H1 (cell line): ENCODE data around the gene ASB14.

ENCODE experiments used
- CHD1 ChIP-seq: IDR thresholded peaks from 2 replicates; pipeline ENCODE4 v1.6.1; 2012; ENCODE audit warnings: low read depth, low read length, improper control_type of control experiment
- EP300 ChIP-seq, 2 experiments: IDR thresholded peaks; 1 replicate in 1 of 2; 2 replicates in 1 of 2; pipeline ENCODE4 v1.6.1; 2011 to 2012; ENCODE audit warnings: low read depth in 2 of 2, low read length in 2 of 2, mild to moderate bottlenecking in 2 of 2, borderline replicate concordance in 1 of 2, inconsistent platforms in 1 of 2, moderate library complexity in 1 of 2
- POLR2A ChIP-seq, 2 experiments: IDR thresholded peaks; 1 replicate in 1 of 2; 2 replicates in 1 of 2; pipeline ENCODE4 v1.6.1; 2011; ENCODE audit warnings: low read depth in 2 of 2, low read length in 2 of 2, mild to moderate bottlenecking in 2 of 2; ENCODE audit errors: control extremely low read depth in 1 of 2
- POLR2AphosphoS5 ChIP-seq: IDR thresholded peaks from 2 replicates; pipeline ENCODE4 v1.6.1; 2011; ENCODE audit warnings: low read depth, low read length
- RFX5 ChIP-seq: IDR thresholded peaks from 2 replicates; pipeline ENCODE4 v1.6.1; 2011; ENCODE audit warnings: low read depth, low read length, improper control_type of control experiment, borderline replicate concordance
- RNF2 ChIP-seq: fragments of 200-900, 300-1000 bp; sonication (generic); IDR thresholded peaks from 2 replicates; pipeline ENCODE4 v1.7.1; 2016; ENCODE audit warnings: borderline replicate concordance, low read depth, mild to moderate bottlenecking, antibody characterized with exemption, low read length; ENCODE audit not compliant: poor library complexity, severe bottlenecking; ENCODE audit errors: missing control alignments
- TAF1 ChIP-seq: IDR thresholded peaks from 2 replicates; pipeline ENCODE4 v1.6.1; 2011; ENCODE audit warnings: mild to moderate bottlenecking, low read depth, low read length
- TEAD4 ChIP-seq: IDR thresholded peaks from 2 replicates; pipeline ENCODE4 v1.6.1; 2012; ENCODE audit warnings: low read depth, low read length, inconsistent platforms, mixed read lengths
- TF ChIP-seq, protein P1 (sequence below), 3 experiments: IDR thresholded peaks; 1 replicate in 2 of 3; 2 replicates in 1 of 3; pipeline versions ENCODE4 v1.5.1 to v1.6.1; 2011; ENCODE audit warnings: low read length in 3 of 3, mild to moderate bottlenecking in 3 of 3, inconsistent platforms in 2 of 3, low read depth in 1 of 3, moderate library complexity in 1 of 3; ENCODE audit not compliant: insufficient read depth in 1 of 3; ENCODE audit errors: control extremely low read depth in 1 of 3
- TF ChIP-seq, protein P2 (sequence below): IDR thresholded peaks from 2 replicates; pipeline ENCODE4 v1.6.1; 2011; ENCODE audit warnings: low read length, improper control_type of control experiment

DNA sequence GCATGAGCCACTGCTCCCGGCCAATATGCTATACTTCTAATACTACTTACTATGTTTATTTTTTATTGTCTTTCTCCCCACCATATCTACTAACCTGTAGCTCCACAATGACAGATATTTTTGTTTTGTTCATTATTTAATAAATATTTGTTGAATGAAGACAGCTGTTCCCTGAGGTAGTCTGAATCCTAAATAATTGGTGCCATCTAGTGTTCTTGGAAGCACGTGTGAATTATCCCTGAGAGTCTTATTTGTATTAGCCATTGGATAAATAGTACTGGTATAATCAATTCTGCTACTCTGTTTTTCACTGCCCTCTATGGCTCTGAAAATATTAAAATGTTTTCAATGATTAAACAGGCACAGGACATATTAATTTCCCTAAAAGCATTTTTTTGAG is 70.6 kb downstream of the ASB14 start:
- TF ChIP-seq, protein P1, sequence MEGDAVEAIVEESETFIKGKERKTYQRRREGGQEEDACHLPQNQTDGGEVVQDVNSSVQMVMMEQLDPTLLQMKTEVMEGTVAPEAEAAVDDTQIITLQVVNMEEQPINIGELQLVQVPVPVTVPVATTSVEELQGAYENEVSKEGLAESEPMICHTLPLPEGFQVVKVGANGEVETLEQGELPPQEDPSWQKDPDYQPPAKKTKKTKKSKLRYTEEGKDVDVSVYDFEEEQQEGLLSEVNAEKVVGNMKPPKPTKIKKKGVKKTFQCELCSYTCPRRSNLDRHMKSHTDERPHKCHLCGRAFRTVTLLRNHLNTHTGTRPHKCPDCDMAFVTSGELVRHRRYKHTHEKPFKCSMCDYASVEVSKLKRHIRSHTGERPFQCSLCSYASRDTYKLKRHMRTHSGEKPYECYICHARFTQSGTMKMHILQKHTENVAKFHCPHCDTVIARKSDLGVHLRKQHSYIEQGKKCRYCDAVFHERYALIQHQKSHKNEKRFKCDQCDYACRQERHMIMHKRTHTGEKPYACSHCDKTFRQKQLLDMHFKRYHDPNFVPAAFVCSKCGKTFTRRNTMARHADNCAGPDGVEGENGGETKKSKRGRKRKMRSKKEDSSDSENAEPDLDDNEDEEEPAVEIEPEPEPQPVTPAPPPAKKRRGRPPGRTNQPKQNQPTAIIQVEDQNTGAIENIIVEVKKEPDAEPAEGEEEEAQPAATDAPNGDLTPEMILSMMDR (IDR thresholded peaks at IDR 0.05; ENCODE audit: control extremely low read depth in 1 of 3, insufficient read depth in 1 of 3, low read depth in 1 of 3, low read length in 3 of 3), result peak in 2 of 3 experiments; percentile 37 to 41; a peak in 2 of 4 replicates
- no peak for TF ChIP-seq RFX5
- TF ChIP-seq TEAD4, result no peak
- TF ChIP-seq, protein P2, sequence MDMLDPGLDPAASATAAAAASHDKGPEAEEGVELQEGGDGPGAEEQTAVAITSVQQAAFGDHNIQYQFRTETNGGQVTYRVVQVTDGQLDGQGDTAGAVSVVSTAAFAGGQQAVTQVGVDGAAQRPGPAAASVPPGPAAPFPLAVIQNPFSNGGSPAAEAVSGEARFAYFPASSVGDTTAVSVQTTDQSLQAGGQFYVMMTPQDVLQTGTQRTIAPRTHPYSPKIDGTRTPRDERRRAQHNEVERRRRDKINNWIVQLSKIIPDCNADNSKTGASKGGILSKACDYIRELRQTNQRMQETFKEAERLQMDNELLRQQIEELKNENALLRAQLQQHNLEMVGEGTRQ, result no peak
- no peak for TF ChIP-seq CHD1
- TF ChIP-seq POLR2A (IDR thresholded peaks at IDR 0.05; ENCODE audit: control extremely low read depth in 1 of 2, low read depth in 2 of 2, low read length in 2 of 2), result no peak
- no peak for TF ChIP-seq TAF1
- no peak for TF ChIP-seq EP300 (IDR thresholded peaks at IDR 0.05; ENCODE audit: borderline replicate concordance in 1 of 2, low read depth in 2 of 2, low read length in 2 of 2)
- no peak for TF ChIP-seq RNF2
- TF ChIP-seq POLR2AphosphoS5, result no peak
